KMS-11 (cell line): Measurements from ENCODE around the gene PLIN4.

ENCODE experiments used
- H2AFZ ChIP-seq: fragments of 200-600 bp; sonication (generic); 2 replicates; pipeline ENCODE4 v1.6.1; 2016; ENCODE audit warnings: antibody characterized with exemption, mixed run types, low read depth
- H3K27ac ChIP-seq: fragments of 200-600 bp; sonication (generic); 2 replicates; pipeline ENCODE4 v1.6.1; 2016; ENCODE audit warnings: mild to moderate bottlenecking, mixed run types
- H3K27me3 ChIP-seq: fragments of 200-600 bp; sonication (generic); 2 replicates; pipeline ENCODE4 v1.6.1; 2017; ENCODE audit warnings: mild to moderate bottlenecking, low read depth, mixed run types, moderate library complexity; ENCODE audit not compliant: insufficient read depth
- H3K36me3 ChIP-seq: fragments of 200-600 bp; sonication (generic); 2 replicates; pipeline ENCODE4 v1.6.1; 2017; ENCODE audit warnings: mild to moderate bottlenecking, mixed run types; ENCODE audit not compliant: insufficient read depth
- H3K4me1 ChIP-seq: fragments of 200-600 bp; sonication (generic); 2 replicates; pipeline ENCODE4 v1.6.1; 2016; ENCODE audit warnings: mild to moderate bottlenecking, low read depth, mixed run types; ENCODE audit not compliant: poor library complexity, severe bottlenecking
- H3K4me2 ChIP-seq: fragments of 200-600 bp; sonication (generic); 2 replicates; pipeline ENCODE4 v1.7.0; 2016; ENCODE audit warnings: mild to moderate bottlenecking, mixed run types
- H3K4me3 ChIP-seq: fragments of 200-600 bp; sonication (generic); IDR thresholded peaks from 2 replicates; pipeline ENCODE4 v1.6.1; 2017; ENCODE audit warnings: low read depth, low read length, mixed read lengths; ENCODE audit not compliant: insufficient read depth
- H3K79me2 ChIP-seq: fragments of 200-600 bp; sonication (generic); 2 replicates; pipeline ENCODE4 v1.6.1; 2016; ENCODE audit warnings: low read depth, mixed run types; ENCODE audit not compliant: insufficient read depth
- H3K9ac ChIP-seq: fragments of 200-600 bp; sonication (generic); 2 replicates; pipeline ENCODE4 v1.6.1; 2016; ENCODE audit warnings: mild to moderate bottlenecking, mixed run types
- H4K20me1 ChIP-seq: fragments of 200-600 bp; sonication (generic); 2 replicates; pipeline ENCODE4 v1.6.1; 2016; ENCODE audit warnings: mild to moderate bottlenecking, mixed run types; ENCODE audit not compliant: insufficient read depth
- TF ChIP-seq, protein P1 (sequence below): fragments of 200-600 bp; sonication (generic); conservative IDR thresholded peaks from 2 replicates; pipeline ENCODE4 v1.6.1; 2017; ENCODE audit warnings: low read depth, mild to moderate bottlenecking, antibody characterized with exemption, low read length, moderate library complexity, mixed read lengths

PLIN4 gene

DNA sequence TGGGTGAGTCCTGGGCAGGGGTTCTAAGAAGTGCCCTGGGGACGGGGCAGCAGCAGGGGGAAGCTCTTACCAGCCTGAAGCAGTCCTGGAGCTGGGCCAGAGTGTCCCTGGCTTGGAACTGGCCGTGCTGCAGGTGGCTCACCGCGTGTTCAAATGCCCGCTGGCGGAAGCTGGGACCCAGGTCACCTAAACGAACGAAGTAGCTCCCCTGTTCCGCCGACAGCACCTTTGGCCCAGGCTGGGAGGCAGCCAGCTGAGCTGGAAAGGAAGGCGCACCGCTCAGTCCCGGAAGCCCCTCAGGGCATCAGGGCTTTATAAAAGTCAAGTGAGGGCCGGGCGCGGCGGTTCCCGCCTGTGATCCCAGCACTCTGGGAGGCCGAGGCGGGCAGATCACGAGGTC, 9.6 kb downstream of the PLIN4 start:
- H2AFZ ChIP-seq = no peak overlapping the region
- H3K27ac ChIP-seq = no peak overlapping the region
- no peaks in the 10 kb centered on the region for H3K36me3 ChIP-seq
- H3K27me3 ChIP-seq = peaks cover under 1% of the 10 kb centered on the region; the same call in 1 of the 2 replicates
- no peaks in the 10 kb centered on the region for H3K4me1 ChIP-seq
- no peaks in the 10 kb centered on the region for H3K79me2 ChIP-seq
- TF ChIP-seq, protein P1, sequence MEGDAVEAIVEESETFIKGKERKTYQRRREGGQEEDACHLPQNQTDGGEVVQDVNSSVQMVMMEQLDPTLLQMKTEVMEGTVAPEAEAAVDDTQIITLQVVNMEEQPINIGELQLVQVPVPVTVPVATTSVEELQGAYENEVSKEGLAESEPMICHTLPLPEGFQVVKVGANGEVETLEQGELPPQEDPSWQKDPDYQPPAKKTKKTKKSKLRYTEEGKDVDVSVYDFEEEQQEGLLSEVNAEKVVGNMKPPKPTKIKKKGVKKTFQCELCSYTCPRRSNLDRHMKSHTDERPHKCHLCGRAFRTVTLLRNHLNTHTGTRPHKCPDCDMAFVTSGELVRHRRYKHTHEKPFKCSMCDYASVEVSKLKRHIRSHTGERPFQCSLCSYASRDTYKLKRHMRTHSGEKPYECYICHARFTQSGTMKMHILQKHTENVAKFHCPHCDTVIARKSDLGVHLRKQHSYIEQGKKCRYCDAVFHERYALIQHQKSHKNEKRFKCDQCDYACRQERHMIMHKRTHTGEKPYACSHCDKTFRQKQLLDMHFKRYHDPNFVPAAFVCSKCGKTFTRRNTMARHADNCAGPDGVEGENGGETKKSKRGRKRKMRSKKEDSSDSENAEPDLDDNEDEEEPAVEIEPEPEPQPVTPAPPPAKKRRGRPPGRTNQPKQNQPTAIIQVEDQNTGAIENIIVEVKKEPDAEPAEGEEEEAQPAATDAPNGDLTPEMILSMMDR = no peak
- no peak overlapping the region for H3K4me3 ChIP-seq
- H4K20me1 ChIP-seq = no peaks in the 10 kb centered on the region
- no peak overlapping the region for H3K9ac ChIP-seq
- H3K4me2 ChIP-seq = no peak overlapping the region

DNA sequence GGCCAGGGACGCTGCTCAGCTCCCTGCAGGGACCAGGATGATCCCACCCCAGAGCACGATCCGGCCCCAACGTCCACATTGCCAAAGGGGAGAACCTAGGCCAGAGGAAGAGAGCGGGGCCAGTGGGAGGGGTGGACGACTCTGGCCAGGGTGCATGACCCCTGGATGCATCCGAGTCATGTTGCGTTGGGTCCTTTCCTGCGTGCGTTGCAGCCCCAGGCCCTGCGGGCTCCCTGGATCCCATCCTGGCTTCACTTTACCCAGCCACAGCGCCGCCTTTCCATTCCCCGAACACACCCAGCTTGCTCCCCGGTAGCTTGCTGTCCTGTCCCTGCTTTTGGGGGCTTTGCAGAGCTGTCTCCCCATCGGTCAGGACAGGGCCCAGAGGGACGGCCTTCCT, 10.5 kb downstream of the PLIN4 start:
- Histone ChIP-seq H3K4me2 (no peak overlapping the region), H3K27ac (no peak overlapping the region), H3K27me3 (no peaks in the 10 kb centered on the region; the same call in 1 of the 2 replicates), H3K79me2 (no peaks in the 10 kb centered on the region), H3K36me3 (no peaks in the 10 kb centered on the region), H3K4me3 (no peak overlapping the region), H4K20me1 (no peaks in the 10 kb centered on the region), H3K4me1 (no peaks in the 10 kb centered on the region), H3K9ac (no peak overlapping the region), H2AFZ (no peak overlapping the region)
- TF ChIP-seq, protein P1 = no peak

DNA sequence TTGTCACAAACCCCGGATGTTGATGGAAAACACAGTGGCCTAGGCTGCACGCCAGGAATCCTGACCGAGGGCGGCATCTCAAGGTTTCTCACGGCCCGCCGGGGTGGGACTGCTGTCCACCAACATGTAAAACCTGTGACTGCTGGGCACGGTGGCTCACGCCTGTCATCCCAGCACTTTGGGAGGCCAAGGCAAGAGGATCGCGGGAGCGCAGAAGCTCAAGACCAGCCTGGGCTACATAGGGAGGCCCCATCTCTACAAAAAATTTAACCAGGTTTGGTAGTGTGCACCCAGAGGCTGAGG, 11.2 kb downstream of the PLIN4 start:
- no peaks in the 10 kb centered on the region for H4K20me1 ChIP-seq
- H3K4me2 ChIP-seq = no peak overlapping the region
- no peak overlapping the region for H3K9ac ChIP-seq
- H3K4me1 ChIP-seq = no peaks in the 10 kb centered on the region
- no peaks in the 10 kb centered on the region for H3K79me2 ChIP-seq
- no peak overlapping the region for H2AFZ ChIP-seq
- TF ChIP-seq, protein P1 = no peak
- H3K36me3 ChIP-seq = no peaks in the 10 kb centered on the region
- H3K27ac ChIP-seq = no peak overlapping the region
- H3K27me3 ChIP-seq = no peaks in the 10 kb centered on the region; the same call in 1 of the 2 replicates
- H3K4me3 ChIP-seq = no peak overlapping the region

DNA sequence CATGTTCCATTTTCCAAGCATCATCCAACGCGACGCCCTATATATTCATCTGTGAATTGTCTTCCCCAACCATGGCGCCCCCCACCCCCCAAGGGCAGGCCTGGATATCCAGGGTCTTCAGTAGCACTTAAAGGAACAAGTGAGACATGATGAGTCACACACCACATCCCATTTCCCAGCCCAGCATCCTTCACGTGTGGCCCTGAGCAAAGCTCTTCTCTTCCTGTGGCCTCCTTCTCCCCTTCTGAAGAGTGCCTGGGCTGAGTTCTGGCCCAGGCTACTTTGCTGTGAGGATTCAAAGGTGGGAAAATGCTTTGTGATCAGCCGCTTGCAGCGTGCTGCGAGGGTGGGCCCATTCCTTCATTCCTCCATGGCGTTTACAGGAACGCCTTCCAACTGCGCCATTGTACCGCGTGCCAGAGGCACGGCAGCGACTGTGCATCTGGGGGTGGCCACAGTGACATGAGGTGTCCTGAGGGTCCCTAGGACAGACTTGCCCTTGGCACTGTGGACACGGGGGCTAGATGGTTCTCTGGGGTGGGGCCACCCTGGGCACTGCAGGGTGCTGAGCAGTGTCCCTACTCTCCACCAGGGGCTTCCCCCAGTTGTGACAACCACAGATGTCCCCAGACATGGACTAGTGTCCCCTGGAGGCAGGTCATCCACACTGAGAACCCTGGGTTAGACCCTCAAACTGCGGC, 11.7 kb downstream of the PLIN4 start:
- Histone ChIP-seq H4K20me1 (no peaks in the 10 kb centered on the region), H3K4me3 (no peak overlapping the region), H3K27ac (no peak overlapping the region), H3K9ac (no peak overlapping the region), H3K4me2 (no peak overlapping the region), H3K36me3 (no peaks in the 10 kb centered on the region), H3K4me1 (no peaks in the 10 kb centered on the region), H3K27me3 (no peaks in the 10 kb centered on the region; the same call in 1 of the 2 replicates), H2AFZ (no peak overlapping the region), H3K79me2 (no peaks in the 10 kb centered on the region)
- TF ChIP-seq, protein P1 = no peak
